K562 (cell line): Measurements from ENCODE around the gene MICOS13. TPM values are rescaled to one million over a fixed set of nuclear protein-coding genes. Genes with fewer than 3 reads are reported as not detected.

Experiments used
- BCL6 ChIP-seq: fragments of 250-450 bp; sonication (Bioruptor Pico); IDR thresholded peaks from 2 replicates; pipeline ENCODE4 v1.4.0; 2020
- GTF2A2 ChIP-seq: IDR thresholded peaks from 2 replicates; pipeline ENCODE4 v1.6.1; 2016; ENCODE audit warnings: mild to moderate bottlenecking, missing genetic modification characterization, missing compliant biosample characterization
- KDM4B ChIP-seq, 2 experiments: fragments of 450-650 bp in 1 of 2; sonication (generic) in 1 of 2; IDR thresholded peaks; 2 replicates each; pipeline ENCODE4 v1.6.1; 2016 to 2017; ENCODE audit warnings: borderline replicate concordance in 2 of 2, antibody characterized with exemption in 1 of 2, low read depth in 1 of 2, mild to moderate bottlenecking in 1 of 2
- NR2F6 ChIP-seq: fragments of 450-650 bp; formaldehyde crosslinking; IDR thresholded peaks from 2 replicates; pipeline ENCODE4 v1.4.0; 2020; ENCODE audit warnings: mild to moderate bottlenecking
- RAD51 ChIP-seq: fragments of 450-650 bp; IDR thresholded peaks from 2 replicates; pipeline ENCODE4 v1.7.1; 2016; ENCODE audit warnings: low read depth, mild to moderate bottlenecking, borderline replicate concordance
- RBFOX2 ChIP-seq: fragments of 200-400 bp; formaldehyde crosslinking; IDR thresholded peaks from 2 replicates; pipeline ENCODE4 v1.6.1; 2017; ENCODE audit warnings: low read depth, mild to moderate bottlenecking, low read length, moderate library complexity
- RERE ChIP-seq: sonication (generic); formaldehyde crosslinking; IDR thresholded peaks from 2 replicates; pipeline ENCODE4 v1.8.0; 2023; ENCODE audit warnings: missing genetic modification reagents, mild to moderate bottlenecking, borderline replicate concordance
- SIRT6 ChIP-seq: IDR thresholded peaks from one replicate; pipeline ENCODE4 v1.6.1; 2012; ENCODE audit warnings: low read depth, mild to moderate bottlenecking, control low read depth, inconsistent platforms, low read length, moderate library complexity
- SMAD4 ChIP-seq: fragments of 250-450 bp; sonication (Bioruptor Pico); conservative IDR thresholded peaks from 2 replicates; pipeline ENCODE4 v1.8.0; 2021; ENCODE audit warnings: inconsistent platforms, mild to moderate bottlenecking, moderate library complexity
- TSC22D4 ChIP-seq: fragments of 450-650 bp; IDR thresholded peaks from 2 replicates; pipeline ENCODE4 v1.6.1; 2016; ENCODE audit warnings: missing genetic modification characterization, missing biosample characterization, control low read depth
- ZNF384 ChIP-seq: IDR thresholded peaks from 2 replicates; pipeline ENCODE4 v1.6.1; 2012; ENCODE audit warnings: low read depth, low read length, improper control_type of control experiment
- ZNF583 ChIP-seq: fragments of 250-450 bp; sonication (Bioruptor Pico); IDR thresholded peaks from 2 replicates; pipeline ENCODE4 v1.4.0; 2020
- polyA plus RNA-seq, 8 experiments: library from polyadenylated mRNA; depleted of rRNA in 4 of 8; stranded (reverse) in 5 of 8; unstranded in 3 of 8; fragments of >200 nt; fragmentation: Nextera tagmentation in 2 of 8; fragmentation: Illumina TruSeq in 1 of 8; extraction: Ambion mirVana in 2 of 8; extraction: Trizol in 1 of 8; gene quantifications; 2 replicates each; pipeline versions ENCODE4 v1.2.1 to v1.2.3, GENCODE V29; 2011 to 2014; ENCODE audit warnings: inconsistent platforms in 1 of 8, missing spikeins in 1 of 8
- total RNA-seq, 7 experiments: library from RNA; depleted of rRNA in 6 of 7; stranded (reverse); fragments of >200 nt in 6 of 7; fragmentation: Illumina TruSeq in 2 of 7; extraction: Trizol in 2 of 7; gene quantifications; 2 replicates each; pipeline versions ENCODE4 v1.2.1 to v1.2.3, GENCODE V29; 2011 to 2021; ENCODE audit warnings: low replicate concordance in 1 of 7
- TF ChIP-seq, protein P1 (sequence below), 2 experiments: fragments of 150-350 bp in 1 of 2; IDR thresholded peaks; 2 replicates each; pipeline ENCODE4 v1.6.1; 2012 to 2016; ENCODE audit warnings: low read depth in 2 of 2, low read length in 2 of 2, mild to moderate bottlenecking in 1 of 2, moderate library complexity in 1 of 2

MICOS13 gene
- total and polyA plus RNA-seq, 9 of the 15 experiments (the other 6 are each of a cell fraction or from before 2014, with no cell fraction given), result 15.5 to 220 (median 49.4) TPM

GRCh38 chr19:5718037-5718578, 37.8 kb upstream of the MICOS13 start (continued):
- no peak for TF ChIP-seq RERE (CRISPR knock-in tag)
- no peak for TF ChIP-seq TSC22D4
- TF ChIP-seq SMAD4, result peak; percentile 19; the same call in 1 of the 2 replicates
- no peak for TF ChIP-seq KDM4B (IDR thresholded peaks at IDR 0.05; ENCODE audit: borderline replicate concordance in 2 of 2, low read depth in 1 of 2)
- no peak for TF ChIP-seq ZNF583 (CRISPR knock-in tag)
- TF ChIP-seq BCL6 (CRISPR knock-in tag), result no peak
- TF ChIP-seq, protein P1, sequence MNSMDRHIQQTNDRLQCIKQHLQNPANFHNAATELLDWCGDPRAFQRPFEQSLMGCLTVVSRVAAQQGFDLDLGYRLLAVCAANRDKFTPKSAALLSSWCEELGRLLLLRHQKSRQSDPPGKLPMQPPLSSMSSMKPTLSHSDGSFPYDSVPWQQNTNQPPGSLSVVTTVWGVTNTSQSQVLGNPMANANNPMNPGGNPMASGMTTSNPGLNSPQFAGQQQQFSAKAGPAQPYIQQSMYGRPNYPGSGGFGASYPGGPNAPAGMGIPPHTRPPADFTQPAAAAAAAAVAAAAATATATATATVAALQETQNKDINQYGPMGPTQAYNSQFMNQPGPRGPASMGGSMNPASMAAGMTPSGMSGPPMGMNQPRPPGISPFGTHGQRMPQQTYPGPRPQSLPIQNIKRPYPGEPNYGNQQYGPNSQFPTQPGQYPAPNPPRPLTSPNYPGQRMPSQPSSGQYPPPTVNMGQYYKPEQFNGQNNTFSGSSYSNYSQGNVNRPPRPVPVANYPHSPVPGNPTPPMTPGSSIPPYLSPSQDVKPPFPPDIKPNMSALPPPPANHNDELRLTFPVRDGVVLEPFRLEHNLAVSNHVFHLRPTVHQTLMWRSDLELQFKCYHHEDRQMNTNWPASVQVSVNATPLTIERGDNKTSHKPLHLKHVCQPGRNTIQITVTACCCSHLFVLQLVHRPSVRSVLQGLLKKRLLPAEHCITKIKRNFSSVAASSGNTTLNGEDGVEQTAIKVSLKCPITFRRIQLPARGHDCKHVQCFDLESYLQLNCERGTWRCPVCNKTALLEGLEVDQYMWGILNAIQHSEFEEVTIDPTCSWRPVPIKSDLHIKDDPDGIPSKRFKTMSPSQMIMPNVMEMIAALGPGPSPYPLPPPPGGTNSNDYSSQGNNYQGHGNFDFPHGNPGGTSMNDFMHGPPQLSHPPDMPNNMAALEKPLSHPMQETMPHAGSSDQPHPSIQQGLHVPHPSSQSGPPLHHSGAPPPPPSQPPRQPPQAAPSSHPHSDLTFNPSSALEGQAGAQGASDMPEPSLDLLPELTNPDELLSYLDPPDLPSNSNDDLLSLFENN (IDR thresholded peaks at IDR 0.05; ENCODE audit: low read depth in 2 of 2, low read length in 2 of 2), result no peak
- 0 out of 2 replicates have a peak, but pooled peaks have one; percentile 2 for TF ChIP-seq RAD51
- no peak for TF ChIP-seq NR2F6 (CRISPR knock-in tag)
- peak; percentile 80 for TF ChIP-seq RBFOX2
- no peak for TF ChIP-seq SIRT6
- no peak for TF ChIP-seq GTF2A2 (tag)
- no peak for TF ChIP-seq ZNF384
